HepG2 (cell line): Measurements from ENCODE around the gene ATG7.

Experiments
- BCL6 ChIP-seq: IDR thresholded peaks from 2 replicates; pipeline ENCODE4 v1.6.1; 2016; ENCODE audit warnings: missing genetic modification reagents, missing compliant biosample characterization
- DNMT3B ChIP-seq: conservative IDR thresholded peaks from 2 replicates; pipeline ENCODE4 v1.6.1; 2016; ENCODE audit warnings: missing biosample characterization, control low read depth
- NBN ChIP-seq: fragments of 450-650 bp; conservative IDR thresholded peaks from 2 replicates; pipeline ENCODE4 v1.6.1; 2017
- RAD51 ChIP-seq: fragments of 450-650 bp; IDR thresholded peaks from 2 replicates; pipeline ENCODE4 v1.6.1; 2016; ENCODE audit warnings: borderline replicate concordance
- RNF2 ChIP-seq: fragments of 450-650 bp; conservative IDR thresholded peaks from 2 replicates; pipeline ENCODE4 v1.6.1; 2016; ENCODE audit warnings: low read depth
- SMAD3 ChIP-seq: sonication (generic); formaldehyde crosslinking; IDR thresholded peaks from 2 replicates; pipeline ENCODE4 v1.4.0; 2020; ENCODE audit warnings: missing genetic modification reagents
- TOE1 ChIP-seq: sonication (generic); formaldehyde crosslinking; IDR thresholded peaks from 2 replicates; pipeline ENCODE4 v1.4.0; 2020; ENCODE audit warnings: mild to moderate bottlenecking, missing genetic modification reagents
- ZNF3 ChIP-seq: IDR thresholded peaks from 2 replicates; pipeline ENCODE4 v1.7.0; 2017; ENCODE audit warnings: inconsistent platforms
- TF ChIP-seq, protein P1 (sequence below): sonication (generic); formaldehyde crosslinking; IDR thresholded peaks from 2 replicates; pipeline ENCODE4 v1.5.0; 2020; ENCODE audit warnings: mild to moderate bottlenecking, missing genetic modification reagents, moderate library complexity
- TF ChIP-seq, protein P2 (sequence below): sonication (generic); formaldehyde crosslinking; IDR thresholded peaks from 2 replicates; pipeline ENCODE4 v1.4.0; 2020; ENCODE audit warnings: missing genetic modification reagents

DNA sequence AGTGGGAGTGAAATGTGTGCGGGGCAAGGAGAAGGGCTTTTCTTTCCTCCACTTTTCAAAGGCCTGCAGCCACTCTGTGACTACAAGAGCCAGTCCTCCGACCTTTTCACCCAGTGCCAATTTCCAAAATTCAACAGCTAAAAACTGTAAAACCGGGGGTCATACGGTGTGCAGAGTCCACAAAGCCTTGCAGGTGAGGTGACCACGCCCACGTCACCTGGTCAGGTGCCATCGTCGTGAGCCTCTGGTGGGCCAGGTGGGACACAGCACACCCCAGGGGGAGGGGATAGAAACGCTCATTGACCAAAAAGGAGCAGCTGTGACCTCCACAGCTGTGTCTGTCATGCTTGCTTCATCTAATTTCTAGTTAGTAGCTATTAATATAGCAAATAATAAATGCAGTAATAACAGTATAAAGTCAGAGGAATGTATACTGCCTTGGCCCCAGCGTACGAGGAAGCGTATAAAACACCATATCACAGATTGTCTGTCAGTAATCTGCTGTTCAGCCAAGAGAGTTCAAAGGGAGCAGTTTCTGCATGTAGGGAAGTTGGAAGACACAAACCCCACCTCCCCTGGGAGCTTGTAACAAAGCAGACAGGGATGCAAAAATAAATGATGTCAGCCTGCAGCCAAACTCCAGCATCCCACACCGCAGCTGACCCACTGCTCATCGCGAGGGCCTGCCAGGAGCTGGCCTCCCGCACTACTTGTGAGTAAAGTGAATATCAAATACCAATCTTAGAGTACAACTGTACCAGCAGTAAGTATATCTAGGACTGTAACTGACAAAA, 284.9 kb downstream of the ATG7 start:
- TF ChIP-seq, protein P1, sequence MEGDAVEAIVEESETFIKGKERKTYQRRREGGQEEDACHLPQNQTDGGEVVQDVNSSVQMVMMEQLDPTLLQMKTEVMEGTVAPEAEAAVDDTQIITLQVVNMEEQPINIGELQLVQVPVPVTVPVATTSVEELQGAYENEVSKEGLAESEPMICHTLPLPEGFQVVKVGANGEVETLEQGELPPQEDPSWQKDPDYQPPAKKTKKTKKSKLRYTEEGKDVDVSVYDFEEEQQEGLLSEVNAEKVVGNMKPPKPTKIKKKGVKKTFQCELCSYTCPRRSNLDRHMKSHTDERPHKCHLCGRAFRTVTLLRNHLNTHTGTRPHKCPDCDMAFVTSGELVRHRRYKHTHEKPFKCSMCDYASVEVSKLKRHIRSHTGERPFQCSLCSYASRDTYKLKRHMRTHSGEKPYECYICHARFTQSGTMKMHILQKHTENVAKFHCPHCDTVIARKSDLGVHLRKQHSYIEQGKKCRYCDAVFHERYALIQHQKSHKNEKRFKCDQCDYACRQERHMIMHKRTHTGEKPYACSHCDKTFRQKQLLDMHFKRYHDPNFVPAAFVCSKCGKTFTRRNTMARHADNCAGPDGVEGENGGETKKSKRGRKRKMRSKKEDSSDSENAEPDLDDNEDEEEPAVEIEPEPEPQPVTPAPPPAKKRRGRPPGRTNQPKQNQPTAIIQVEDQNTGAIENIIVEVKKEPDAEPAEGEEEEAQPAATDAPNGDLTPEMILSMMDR, result no peak
- TF ChIP-seq BCL6 (CRISPR knock-in tag), result no peak
- TF ChIP-seq NBN, result no peak
- TF ChIP-seq ZNF3 (CRISPR knock-in tag), result no peak
- TF ChIP-seq, protein P2, sequence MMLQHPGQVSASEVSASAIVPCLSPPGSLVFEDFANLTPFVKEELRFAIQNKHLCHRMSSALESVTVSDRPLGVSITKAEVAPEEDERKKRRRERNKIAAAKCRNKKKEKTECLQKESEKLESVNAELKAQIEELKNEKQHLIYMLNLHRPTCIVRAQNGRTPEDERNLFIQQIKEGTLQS (CRISPR knock-in tag), result no peak
- TF ChIP-seq RAD51, result no peak
- no peak for TF ChIP-seq SMAD3 (CRISPR knock-in tag)
- no peak for TF ChIP-seq DNMT3B (CRISPR knock-in tag)
- TF ChIP-seq TOE1 (CRISPR knock-in tag), result no peak
- no peak for TF ChIP-seq RNF2
